Panc1 (cell line): Measurements from ENCODE around the gene KIF24. TPM values are rescaled to one million over a fixed set of nuclear protein-coding genes. Genes with fewer than 3 reads are reported as not detected.

Experiments
- ATAC-seq: fragments of 200-7000 bp; cut with Tn5 transposase; 2 replicates; pipeline ENCODE4 v1.9.1; 2020; ENCODE audit warnings: mild to moderate bottlenecking, moderate library complexity
- BruUV-seq: library from RNA; stranded (reverse); fragments of 400-500 nt; replicated peaks from 2 replicates; lab custom pipeline; 2021; lab: Mats Ljungman, UMichigan
- CTCF ChIA-PET: fragments of 300-600 bp; sonication (Branson Sonifier 250); formaldehyde crosslinking; loops from one replicate; lab custom pipeline; 2022; ENCODE audit warnings: antibody characterized with exemption; lab: Charles Lee
- POLR2A ChIA-PET: fragments of 300-600 bp; sonication (Branson Sonifier 250); formaldehyde crosslinking; loops from one replicate; lab custom pipeline; 2022; ENCODE audit warnings: antibody characterized with exemption; lab: Charles Lee
- DNase-seq: peaks from one replicate; pipeline ENCODE4 v3.0.0-alpha.2; 2010; ENCODE audit warnings: low read depth, low spot score
- H3K27ac ChIP-seq: 2 replicates; pipeline ENCODE4 v1.5.1; 2011; ENCODE audit warnings: mild to moderate bottlenecking, low read length, inconsistent platforms
- H3K27me3 ChIP-seq: fragments of 200-500 bp; sonication (Bioruptor generic); 2 replicates; pipeline ENCODE4 v1.6.0; 2014; ENCODE audit warnings: low read length, inconsistent platforms; ENCODE audit not compliant: control insufficient read depth, insufficient read depth
- H3K36me3 ChIP-seq: fragments of 200-500 bp; sonication (Bioruptor generic); 2 replicates; pipeline ENCODE4 v1.5.1; 2014; ENCODE audit warnings: inconsistent platforms, mild to moderate bottlenecking, low read length, moderate library complexity; ENCODE audit not compliant: control insufficient read depth, insufficient read depth
- H3K4me1 ChIP-seq: 2 replicates; pipeline ENCODE4 v1.5.1; 2011; ENCODE audit warnings: inconsistent platforms, mild to moderate bottlenecking, low read length, moderate library complexity; ENCODE audit not compliant: control insufficient read depth, insufficient read depth
- H3K4me3 ChIP-seq, 2 experiments: 2 replicates each; pipeline ENCODE4 v1.5.1; 2011 to 2012; ENCODE audit warnings: low read depth in 2 of 2, low read length in 2 of 2, mild to moderate bottlenecking in 2 of 2, inconsistent platforms in 1 of 2, moderate library complexity in 1 of 2
- H3K9me3 ChIP-seq: fragments of 200-500 bp; sonication (Bioruptor generic); 2 replicates; pipeline ENCODE4 v1.5.1; 2014; ENCODE audit warnings: low read depth, mild to moderate bottlenecking, inconsistent platforms, low read length, moderate library complexity; ENCODE audit not compliant: control insufficient read depth, insufficient read depth
- CTCF ChIP-seq: fragments of 450-650 bp; IDR thresholded peaks from 2 replicates; pipeline ENCODE4 v1.5.1; 2017; ENCODE audit warnings: mild to moderate bottlenecking
- POLR2AphosphoS5 ChIP-seq: IDR thresholded peaks from 2 replicates; pipeline ENCODE4 v1.6.1; 2012; ENCODE audit warnings: mild to moderate bottlenecking, low read depth, low read length, moderate library complexity
- SIN3A ChIP-seq: IDR thresholded peaks from 2 replicates; pipeline ENCODE4 v1.6.1; 2012; ENCODE audit warnings: low read depth, mild to moderate bottlenecking, low read length, moderate library complexity, borderline replicate concordance; ENCODE audit not compliant: insufficient read depth
- TCF7L2 ChIP-seq: IDR thresholded peaks from 2 replicates; pipeline ENCODE4 v1.6.1; 2011; ENCODE audit warnings: mild to moderate bottlenecking, low read depth, low read length, inconsistent platforms
- in situ Hi-C: cut with HindIII; loops from 2 replicates; pipeline ENCODE4 v1.10.0; 2016; ENCODE audit warnings: low sequenced_read_pairs, low pct_unique_long_range_greater_than_20kb
- intact Hi-C: fragments of 100-400 bp; cut with micrococcal nuclease; formaldehyde crosslinking; loops from one replicate; pipeline ENCODE4 v1.10.0; 2022; ENCODE audit not compliant: unreplicated experiment
- total RNA-seq: library from RNA; stranded (reverse); gene quantifications from one replicate; pipeline ENCODE4 v1.2.1, GENCODE V29; 2021; ENCODE audit not compliant: unreplicated experiment
- TF ChIP-seq, protein P1 (sequence below), 2 experiments: IDR thresholded peaks; 2 replicates each; pipeline ENCODE4 v1.6.1; 2011 to 2012; ENCODE audit warnings: low read depth in 2 of 2, control low read depth in 1 of 2, low read length in 1 of 2, mild to moderate bottlenecking in 1 of 2, moderate library complexity in 1 of 2; ENCODE audit not compliant: insufficient read depth in 1 of 2

The KIF24 gene
- total RNA-seq, 1 experiment from 2014 or later, result 7.2 TPM

DNA sequence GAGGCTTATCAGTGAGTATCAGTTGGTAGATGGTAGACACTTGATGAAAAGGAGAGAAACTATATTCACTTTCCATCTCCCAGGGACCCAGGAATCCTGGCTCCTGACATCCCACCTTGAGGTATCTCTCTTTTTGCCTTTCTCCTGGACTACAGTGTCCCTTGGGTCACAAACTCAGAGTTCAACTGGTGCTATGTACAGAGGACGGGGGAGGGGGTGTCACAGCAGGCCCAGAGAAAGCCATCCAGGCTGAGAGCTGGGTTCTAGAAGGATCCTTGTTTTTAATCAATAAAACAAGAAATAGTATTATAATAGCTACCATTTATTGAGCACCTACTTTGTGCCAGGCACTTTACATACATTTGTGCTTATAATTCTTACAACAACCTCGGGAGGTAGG is 37.3 kb upstream of the KIF24 start:
- no peaks in the 10 kb centered on the region for H3K27me3 ChIP-seq
- POLR2A ChIA-PET, result interaction anchor here (0.7 kb wide), 1 partner anchor 51 kb away, joined by 4 read pairs; no protein-coding TSS in a partner anchor
- in situ Hi-C loops, result no loop called here

DNA sequence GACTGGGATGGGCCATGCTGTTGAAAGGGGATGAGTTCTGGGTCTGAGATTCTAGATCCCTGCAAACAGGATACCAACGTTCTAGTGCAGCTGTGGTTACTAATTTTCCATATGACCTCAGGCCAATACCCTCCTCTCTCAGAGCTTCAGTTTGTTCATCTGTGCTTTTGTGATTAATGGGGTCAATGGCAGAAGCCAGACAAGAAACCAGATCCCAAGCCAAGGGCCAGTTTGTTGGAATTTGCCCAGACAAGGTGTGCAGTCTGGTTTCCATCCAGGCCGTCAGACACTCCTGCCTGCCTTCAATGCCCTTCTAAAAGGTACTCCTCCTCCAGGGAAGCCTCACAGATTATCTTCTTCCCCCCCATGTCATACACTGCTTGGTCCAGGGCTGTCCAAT is 36.2 kb upstream of the KIF24 start:
- no peaks in the 10 kb centered on the region for H3K27me3 ChIP-seq
- TF ChIP-seq POLR2AphosphoS5, result no peak
- no peak for TF ChIP-seq SIN3A
- TF ChIP-seq, protein P1, sequence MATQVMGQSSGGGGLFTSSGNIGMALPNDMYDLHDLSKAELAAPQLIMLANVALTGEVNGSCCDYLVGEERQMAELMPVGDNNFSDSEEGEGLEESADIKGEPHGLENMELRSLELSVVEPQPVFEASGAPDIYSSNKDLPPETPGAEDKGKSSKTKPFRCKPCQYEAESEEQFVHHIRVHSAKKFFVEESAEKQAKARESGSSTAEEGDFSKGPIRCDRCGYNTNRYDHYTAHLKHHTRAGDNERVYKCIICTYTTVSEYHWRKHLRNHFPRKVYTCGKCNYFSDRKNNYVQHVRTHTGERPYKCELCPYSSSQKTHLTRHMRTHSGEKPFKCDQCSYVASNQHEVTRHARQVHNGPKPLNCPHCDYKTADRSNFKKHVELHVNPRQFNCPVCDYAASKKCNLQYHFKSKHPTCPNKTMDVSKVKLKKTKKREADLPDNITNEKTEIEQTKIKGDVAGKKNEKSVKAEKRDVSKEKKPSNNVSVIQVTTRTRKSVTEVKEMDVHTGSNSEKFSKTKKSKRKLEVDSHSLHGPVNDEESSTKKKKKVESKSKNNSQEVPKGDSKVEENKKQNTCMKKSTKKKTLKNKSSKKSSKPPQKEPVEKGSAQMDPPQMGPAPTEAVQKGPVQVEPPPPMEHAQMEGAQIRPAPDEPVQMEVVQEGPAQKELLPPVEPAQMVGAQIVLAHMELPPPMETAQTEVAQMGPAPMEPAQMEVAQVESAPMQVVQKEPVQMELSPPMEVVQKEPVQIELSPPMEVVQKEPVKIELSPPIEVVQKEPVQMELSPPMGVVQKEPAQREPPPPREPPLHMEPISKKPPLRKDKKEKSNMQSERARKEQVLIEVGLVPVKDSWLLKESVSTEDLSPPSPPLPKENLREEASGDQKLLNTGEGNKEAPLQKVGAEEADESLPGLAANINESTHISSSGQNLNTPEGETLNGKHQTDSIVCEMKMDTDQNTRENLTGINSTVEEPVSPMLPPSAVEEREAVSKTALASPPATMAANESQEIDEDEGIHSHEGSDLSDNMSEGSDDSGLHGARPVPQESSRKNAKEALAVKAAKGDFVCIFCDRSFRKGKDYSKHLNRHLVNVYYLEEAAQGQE (IDR thresholded peaks at IDR 0.05; ENCODE audit: insufficient read depth in 1 of 2, low read depth in 2 of 2, low read length in 1 of 2), result no peak
- TF ChIP-seq TCF7L2, result no peak
- TF ChIP-seq CTCF, result no peak
- POLR2A ChIA-PET, result no interaction called here
- CTCF ChIA-PET, result no interaction called here
- ATAC-seq (no peak), DNase-seq (no peak)
- no peaks in the 10 kb centered on the region for H3K9me3 ChIP-seq
- BruUV-seq, result no TSS peak
- no peak overlapping the region for H3K27ac ChIP-seq
- no peaks in the 10 kb centered on the region for H3K36me3 ChIP-seq
- H3K4me3 ChIP-seq, result no peak overlapping the region
- intact Hi-C loops, result no loop called here
- no peaks in the 10 kb centered on the region for H3K4me1 ChIP-seq
- in situ Hi-C loops, result no loop called here

More for the DNA sequence above, 37.3 kb upstream of the KIF24 start:
- Histone ChIP-seq H3K27ac (no peak overlapping the region), H3K4me3 (no peak overlapping the region), H3K36me3 (no peaks in the 10 kb centered on the region), H3K4me1 (no peaks in the 10 kb centered on the region), H3K9me3 (no peaks in the 10 kb centered on the region)
- intact Hi-C loops, result no loop called here
- no TSS peak for BruUV-seq
- CTCF ChIA-PET, result no interaction called here
- TF ChIP-seq SIN3A (no peak), POLR2AphosphoS5 (no peak), TCF7L2 (no peak), CTCF (no peak)
- TF ChIP-seq, protein P1 (IDR thresholded peaks at IDR 0.05; ENCODE audit: insufficient read depth in 1 of 2, low read depth in 2 of 2, low read length in 1 of 2), result no peak
- DNase-seq (no peak), ATAC-seq (no peak)
